HG03139 (cell line): ENCODE measurements around the gene WASHC3.
"Not testable (repeated sequence)": the region's sequence is repeated elsewhere in the genome, so short reads cannot be mapped to it uniquely, and the experiment has no call there.

ENCODE experiments used
- ATAC-seq: cut with Tn5 transposase; IDR thresholded peaks from one replicate; pipeline ENCODE4 v1.9.1; 2021; ENCODE audit not compliant: unreplicated experiment

WASHC3 gene

GRCh38 chr12:102051431-102051965 lies 10.3 kb downstream of the WASHC3 start:
- ATAC-seq: no peak

GRCh38 chr12:102050660-102051430 lies 10.9 kb downstream of the WASHC3 start:
- no peak for ATAC-seq

- peak; percentile 82 for ATAC-seq
Measured at GRCh38 chr12:102043928-102044327, 17.9 kb downstream of the WASHC3 start.

GRCh38 chr12:102033991-102034745 lies 27.6 kb downstream of the WASHC3 start:
- no peak for ATAC-seq

- no peak for ATAC-seq
Measured at GRCh38 chr12:102031852-102032251, 29.9 kb downstream of the WASHC3 start.

GRCh38 chr12:102029141-102029540 lies 32.6 kb downstream of the WASHC3 start:
- no peak for ATAC-seq

- ATAC-seq: no peak
Measured at GRCh38 chr12:102026728-102027127, 35.1 kb downstream of the WASHC3 start.

- ATAC-seq: no peak
Measured at GRCh38 chr12:102024765-102025164, 37.0 kb downstream of the WASHC3 start.

GRCh38 chr12:102023343-102023930 lies 38.4 kb downstream of the WASHC3 start:
- ATAC-seq: no peak

GRCh38 chr12:102022286-102022685 lies 39.5 kb downstream of the WASHC3 start:
- ATAC-seq: no peak

- ATAC-seq: no peak
Measured at GRCh38 chr12:102021540-102022246, 40.1 kb downstream of the WASHC3 start.

GRCh38 chr12:102018607-102019006 lies 43.2 kb downstream of the WASHC3 start:
- not testable (repeated sequence) for ATAC-seq

- no peak for ATAC-seq
Measured at GRCh38 chr12:102016472-102016871, 45.3 kb downstream of the WASHC3 start.

- ATAC-seq: peak; percentile 90
Measured at GRCh38 chr12:102010265-102010994, 51.4 kb downstream of the WASHC3 start.

GRCh38 chr12:102009796-102010195 lies 52.0 kb downstream of the WASHC3 start:
- ATAC-seq: no peak

- no peak for ATAC-seq
Measured at GRCh38 chr12:102008615-102009126, 53.1 kb downstream of the WASHC3 start.

- ATAC-seq: no peak
Measured at GRCh38 chr12:102005256-102005655, 56.5 kb downstream of the WASHC3 start.

- no peak for ATAC-seq
Measured at GRCh38 chr12:101997102-101997501, 64.7 kb downstream of the WASHC3 start.

- ATAC-seq: no peak
Measured at GRCh38 chr12:101995684-101996083, 66.1 kb downstream of the WASHC3 start.

GRCh38 chr12:101992091-101992490 lies 69.7 kb downstream of the WASHC3 start:
- no peak for ATAC-seq
